A549 treated with ZK216348 at 1 μM for 4 hours (cell line): ENCODE data around the gene CRYBG3. TPM values are rescaled to one million over a fixed set of nuclear protein-coding genes. Genes with fewer than 3 reads are reported as not detected.

Experiments
- total RNA-seq: library from RNA; stranded (reverse); fragments of 200-300 nt; extraction: Qiagen RNA extraction; gene quantifications from 5 replicates; pipeline ENCODE4 v1.2.3, GENCODE V29; 2022; ENCODE audit warnings: low read depth

Gene CRYBG3
- total RNA-seq = 6.9 to 10.9 TPM (median 7.1 TPM) in 5 replicates

DNA sequence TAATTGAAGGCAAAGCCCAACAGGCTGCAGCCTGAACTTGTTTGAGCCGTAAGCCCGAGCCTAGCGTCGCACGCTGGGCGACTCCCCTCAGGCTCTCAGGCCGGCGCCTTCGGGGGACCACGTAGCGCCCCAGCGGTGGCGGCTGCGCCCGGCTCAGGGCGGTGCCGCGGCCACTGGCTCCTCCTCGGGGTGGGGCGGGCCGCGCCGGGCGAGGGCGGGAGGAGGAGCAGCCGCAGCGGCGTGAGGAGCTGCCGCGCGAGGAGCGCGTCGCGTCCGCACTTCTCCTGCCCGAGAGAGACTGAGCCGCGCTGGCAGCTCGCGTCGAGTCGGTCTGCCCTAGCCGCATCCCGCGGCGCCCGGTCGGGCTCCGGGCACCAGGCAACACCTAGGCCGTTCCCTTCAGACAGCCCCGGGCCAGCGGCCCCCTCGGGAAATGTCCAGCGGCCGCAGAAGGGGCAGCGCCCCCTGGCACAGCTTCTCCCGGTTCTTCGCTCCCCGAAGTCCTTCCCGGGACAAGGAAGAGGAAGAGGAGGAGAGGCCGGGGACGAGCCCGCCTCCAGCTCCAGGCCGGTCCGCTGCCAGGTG is at the start of gene CRYBG3:
CRYBG3 (plus strand) TSS at position 238 of the 585 bp plus-strand sequence; CDS start at position 434, 196 bp downstream.

GRCh38 chr3:97971679-97972567 is 150.1 kb downstream of the CRYBG3 start, which contains the start of gene RIOX2:
RIOX2 (minus strand) TSS chr3:97972431; CDS start chr3:97967593, 4,838 bp downstream.

Other genes with a start within 250 kb of the CRYBG3 start
- 4.2 to 6.5 TPM (median 5.0 TPM) in 5 replicates for gene ARL6, start 57.3 kb upstream of the CRYBG3 start, total RNA-seq
- 29.7 to 35.8 TPM (median 31.2 TPM) in 5 replicates for gene RIOX2, start 150.4 kb downstream of the CRYBG3 start, total RNA-seq
- gene GABRR3, start 213.3 kb downstream of the CRYBG3 start, total RNA-seq = not detected in 5 replicates